Fibroblast of lung (primary cell): ENCODE measurements around the gene SNX20. TPM values are rescaled to one million over a fixed set of nuclear protein-coding genes. Genes with fewer than 3 reads are reported as not detected.

Source experiments
- DNase-seq, 2 donors: peaks; one replicate each; pipeline versions ENCODE4 v3.0.0 to v3.0.0-alpha.2; 2010; ENCODE audit warnings: low read depth in 2 of 2
- H2AFZ ChIP-seq: 2 replicates; pipeline ENCODE4 v1.5.1; 2012; ENCODE audit warnings: low read length, control low read depth, inconsistent platforms
- H3K27ac ChIP-seq: 2 replicates; pipeline ENCODE4 v1.5.1; 2011; ENCODE audit warnings: low read length, control low read depth; ENCODE audit not compliant: insufficient read depth
- H3K27me3 ChIP-seq: 2 replicates; pipeline ENCODE4 v1.5.1; 2011; ENCODE audit warnings: mild to moderate bottlenecking, low read length; ENCODE audit not compliant: control insufficient read depth, insufficient read depth
- H3K36me3 ChIP-seq: 2 replicates; pipeline ENCODE4 v1.5.1; 2011; ENCODE audit warnings: low read length; ENCODE audit not compliant: control insufficient read depth, insufficient read depth
- H3K4me1 ChIP-seq: 2 replicates; pipeline ENCODE4 v1.5.1; 2011; ENCODE audit warnings: low read length; ENCODE audit not compliant: control insufficient read depth, insufficient read depth; ENCODE audit errors: extremely low read depth
- H3K4me2 ChIP-seq: 2 replicates; pipeline ENCODE4 v1.5.1; 2011; ENCODE audit warnings: low read length, control low read depth; ENCODE audit not compliant: insufficient read depth; ENCODE audit errors: extremely low read depth
- H3K4me3 ChIP-seq, 4 experiments: fragments of 200-600 bp in 1 of 4; sonication (generic) in 1 of 4; replicated peaks in 1 of 4; 2 replicates each; pipeline ENCODE4 v1.5.1; 2011 to 2016; ENCODE audit warnings: low read length in 4 of 4, low read depth in 3 of 4, mild to moderate bottlenecking in 3 of 4, control low read depth in 2 of 4, inconsistent platforms in 1 of 4, mixed read lengths in 1 of 4; ENCODE audit not compliant: insufficient read depth in 1 of 4; ENCODE audit errors: control extremely low read depth in 1 of 4
- H3K79me2 ChIP-seq: 2 replicates; pipeline ENCODE4 v1.5.1; 2012; ENCODE audit warnings: mild to moderate bottlenecking, low read length, inconsistent platforms; ENCODE audit not compliant: control insufficient read depth, insufficient read depth
- H3K9ac ChIP-seq: 2 replicates; pipeline ENCODE4 v1.5.1; 2011; ENCODE audit warnings: mild to moderate bottlenecking, low read length, control low read depth; ENCODE audit not compliant: insufficient read depth
- H3K9me3 ChIP-seq: 2 replicates; pipeline ENCODE4 v1.5.1; 2012; ENCODE audit warnings: low read depth, low read length; ENCODE audit not compliant: control insufficient read depth, insufficient read depth
- H4K20me1 ChIP-seq: 2 replicates; pipeline ENCODE4 v1.5.1; 2011; ENCODE audit warnings: low read length; ENCODE audit not compliant: control insufficient read depth, insufficient read depth; ENCODE audit errors: extremely low read depth
- EZH2 ChIP-seq: IDR thresholded peaks from 2 replicates; pipeline ENCODE4 v1.5.1; 2012; ENCODE audit warnings: low read length, control low read depth, mild to moderate bottlenecking; ENCODE audit errors: missing control alignments
- polyA plus RNA-seq, 2 donors: library from polyadenylated mRNA; depleted of rRNA in 1 of 2; stranded (reverse) in 1 of 2; unstranded in 1 of 2; fragments of >200 nt; gene quantifications; 2 replicates each; pipeline ENCODE4 v1.2.1, GENCODE V29; 2011 to 2012; ENCODE audit warnings: missing spikeins in 1 of 2
- total RNA-seq: library from RNA; depleted of rRNA; stranded (reverse); fragments of >200 nt; gene quantifications from 2 replicates; pipeline ENCODE4 v1.2.1, GENCODE V29; 2014
- TF ChIP-seq, protein P1 (sequence below), 2 donors: IDR thresholded peaks in 1 of 2; conservative IDR thresholded peaks in 1 of 2; 1 replicate in 1 of 2; 2 replicates in 1 of 2; pipeline ENCODE4 v1.5.1; 2011 to 2012; ENCODE audit warnings: low read length in 2 of 2, control low read depth in 1 of 2, inconsistent platforms in 1 of 2, low read depth in 1 of 2, mild to moderate bottlenecking in 1 of 2

The SNX20 gene
- total and polyA plus RNA-seq, 2 donors (not counting 1 experiment from before 2014, with no cell fraction given), result not detected

- H3K27ac ChIP-seq, result no peak overlapping the region
- H2AFZ ChIP-seq, result no peak overlapping the region
- no peaks in the 10 kb centered on the region for H4K20me1 ChIP-seq
- H3K4me3 ChIP-seq, result no peak overlapping the region
- H3K27me3 ChIP-seq, result no peaks in the 10 kb centered on the region
- H3K9me3 ChIP-seq, result no peaks in the 10 kb centered on the region
- TF ChIP-seq, protein P1, sequence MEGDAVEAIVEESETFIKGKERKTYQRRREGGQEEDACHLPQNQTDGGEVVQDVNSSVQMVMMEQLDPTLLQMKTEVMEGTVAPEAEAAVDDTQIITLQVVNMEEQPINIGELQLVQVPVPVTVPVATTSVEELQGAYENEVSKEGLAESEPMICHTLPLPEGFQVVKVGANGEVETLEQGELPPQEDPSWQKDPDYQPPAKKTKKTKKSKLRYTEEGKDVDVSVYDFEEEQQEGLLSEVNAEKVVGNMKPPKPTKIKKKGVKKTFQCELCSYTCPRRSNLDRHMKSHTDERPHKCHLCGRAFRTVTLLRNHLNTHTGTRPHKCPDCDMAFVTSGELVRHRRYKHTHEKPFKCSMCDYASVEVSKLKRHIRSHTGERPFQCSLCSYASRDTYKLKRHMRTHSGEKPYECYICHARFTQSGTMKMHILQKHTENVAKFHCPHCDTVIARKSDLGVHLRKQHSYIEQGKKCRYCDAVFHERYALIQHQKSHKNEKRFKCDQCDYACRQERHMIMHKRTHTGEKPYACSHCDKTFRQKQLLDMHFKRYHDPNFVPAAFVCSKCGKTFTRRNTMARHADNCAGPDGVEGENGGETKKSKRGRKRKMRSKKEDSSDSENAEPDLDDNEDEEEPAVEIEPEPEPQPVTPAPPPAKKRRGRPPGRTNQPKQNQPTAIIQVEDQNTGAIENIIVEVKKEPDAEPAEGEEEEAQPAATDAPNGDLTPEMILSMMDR (conservative IDR thresholded peaks at IDR 0.05 in 1 of 2, IDR thresholded peaks at IDR 0.05 in 1 of 2; ENCODE audit: low read depth in 1 of 2, low read length in 2 of 2), result no peak
- no peak for TF ChIP-seq EZH2
- no peaks in the 10 kb centered on the region for H3K4me1 ChIP-seq
- DNase-seq, result no peak
- H3K36me3 ChIP-seq, result no peaks in the 10 kb centered on the region
- H3K4me2 ChIP-seq, result no peak overlapping the region
- H3K9ac ChIP-seq, result no peak overlapping the region
- no peaks in the 10 kb centered on the region for H3K79me2 ChIP-seq
Observed at GRCh38 chr16:50622029-50622428, 59.1 kb downstream of the SNX20 start.

Other genes with a start within 250 kb of the SNX20 start
- under 0.01 TPM in 2 replicates for gene NKD1, start 132.9 kb downstream of the SNX20 start, total RNA-seq
- 0.02 and 0.12 TPM in 2 replicates for gene NKD1, start 132.9 kb downstream of the SNX20 start, polyA plus RNA-seq
- 0.26 and 0.50 TPM in 2 replicates for gene NOD2, start 12.3 kb upstream of the SNX20 start, total RNA-seq
- 0.05 TPM in 1 of 2 replicates, not detected in the other for gene NOD2, start 12.3 kb upstream of the SNX20 start, polyA plus RNA-seq
- gene CYLD, start 60.8 kb upstream of the SNX20 start, total RNA-seq, result 47.3 and 66.7 TPM in 2 replicates
- gene CYLD, start 60.8 kb upstream of the SNX20 start, polyA plus RNA-seq, result 22.1 and 24.3 TPM in 2 replicates